OCI-LY3 (cell line): ENCODE results near the gene RUFY1.

Experiments used
- CTCF ChIP-seq: fragments of 200-600, 300-600 bp; sonication (generic); IDR thresholded peaks from 2 replicates; pipeline ENCODE4 v1.5.1; 2014; ENCODE audit warnings: antibody characterized with exemption, low read length, low read depth
- EZH2phosphoT487 ChIP-seq: fragments of 200-600 bp; shearing (Covaris generic); IDR thresholded peaks from 2 replicates; pipeline ENCODE4 v1.6.1; 2018; ENCODE audit warnings: antibody characterized with exemption, mixed run types, low read depth

DNA sequence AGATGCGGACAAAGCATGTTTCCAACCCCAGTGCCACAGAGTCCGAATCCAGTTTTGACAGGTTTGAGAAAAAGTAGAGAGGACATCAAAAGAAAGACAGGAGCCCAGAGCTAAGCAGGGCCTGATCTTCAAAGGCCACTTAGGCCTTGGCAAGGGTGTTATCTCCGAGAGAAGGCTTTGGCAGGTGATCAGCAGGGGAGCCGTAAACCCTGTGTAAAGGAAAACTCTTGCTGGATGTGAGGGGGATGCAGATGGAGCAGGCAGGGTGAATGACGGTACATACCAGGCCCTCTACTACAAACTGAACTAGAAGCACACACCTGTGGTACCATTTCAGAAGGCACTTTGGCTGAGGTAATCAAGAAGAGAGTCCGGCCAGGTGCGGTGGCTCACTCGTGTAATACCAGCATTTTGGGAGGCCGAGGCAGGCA lies 74.5 kb downstream of the RUFY1 start:
- TF ChIP-seq CTCF (no peak), EZH2phosphoT487 (no peak)
